D341Med (cell line): ENCODE measurements around the gene IKZF3.
"Not testable (repeated sequence)": the region's sequence is repeated elsewhere in the genome, so short reads cannot be mapped to it uniquely, and the experiment has no call there.

ENCODE experiments used
- DNase-seq: peaks from one replicate; pipeline ENCODE4 v3.0.0; 2012; ENCODE audit warnings: low spot score

Gene IKZF3

GRCh38 chr17:39781031-39781860 is 82.9 kb downstream of the IKZF3 start:
- no peak for DNase-seq

DNA sequence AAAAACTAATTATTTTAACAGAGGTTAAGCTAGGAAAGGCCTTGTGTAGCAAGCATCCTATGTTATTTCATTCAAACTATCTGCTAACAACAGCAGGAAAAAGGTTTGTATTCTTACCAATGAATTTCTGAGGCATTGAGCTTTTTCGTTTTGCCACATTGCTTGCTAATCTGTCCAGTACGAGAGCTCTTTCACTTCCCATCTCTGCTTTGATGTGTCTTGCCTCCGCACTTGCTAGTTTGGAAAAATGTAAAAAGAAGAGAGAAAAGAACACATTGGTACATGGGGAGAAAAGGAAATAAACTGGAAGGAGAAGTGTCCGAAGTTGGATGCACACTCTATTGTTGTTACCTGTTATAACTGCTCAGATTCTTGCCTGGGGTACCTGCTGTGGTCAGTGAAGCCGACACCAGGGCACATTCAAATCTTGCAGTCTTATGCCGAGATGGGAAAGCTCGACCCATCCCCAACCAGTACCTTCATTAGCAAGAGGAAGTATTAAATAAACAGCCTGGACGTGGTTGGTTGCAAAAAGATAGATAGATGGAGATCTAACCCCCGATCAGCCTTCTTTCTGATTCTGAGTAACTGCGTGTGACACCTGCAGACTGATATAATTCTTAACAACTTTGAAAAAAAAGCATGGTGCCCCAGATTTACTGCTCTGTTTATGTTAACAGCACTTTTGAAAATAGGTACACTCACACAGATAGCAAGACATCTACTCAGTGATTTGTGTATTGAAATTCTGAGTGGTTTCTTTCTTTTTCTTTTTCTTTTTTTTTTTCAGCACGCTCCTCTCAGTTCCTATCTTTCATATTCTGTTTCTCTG is 86.4 kb downstream of the IKZF3 start:
- DNase-seq = no peak

DNA sequence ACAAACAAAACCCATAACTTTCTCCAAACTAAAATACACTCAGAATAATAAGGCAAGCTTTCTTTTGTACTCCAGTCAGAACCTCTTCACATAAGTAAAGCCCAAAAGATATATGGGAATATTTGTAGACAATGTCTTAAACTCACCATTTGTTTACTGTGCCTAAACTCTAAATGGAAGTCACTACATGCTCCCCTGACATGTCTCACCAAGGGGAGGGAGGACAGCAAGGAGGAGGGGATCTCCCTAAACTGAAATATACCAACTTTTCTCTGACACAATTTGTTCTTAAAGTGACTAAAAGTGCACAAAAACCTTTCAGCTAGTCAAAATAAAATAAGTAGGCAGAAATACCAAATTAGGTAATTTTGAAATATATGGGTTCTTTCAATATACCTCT is 87.9 kb downstream of the IKZF3 start:
- no peak for DNase-seq

- no peak for DNase-seq
Observed at GRCh38 chr17:39775031-39775430, 89.1 kb downstream of the IKZF3 start.

DNA sequence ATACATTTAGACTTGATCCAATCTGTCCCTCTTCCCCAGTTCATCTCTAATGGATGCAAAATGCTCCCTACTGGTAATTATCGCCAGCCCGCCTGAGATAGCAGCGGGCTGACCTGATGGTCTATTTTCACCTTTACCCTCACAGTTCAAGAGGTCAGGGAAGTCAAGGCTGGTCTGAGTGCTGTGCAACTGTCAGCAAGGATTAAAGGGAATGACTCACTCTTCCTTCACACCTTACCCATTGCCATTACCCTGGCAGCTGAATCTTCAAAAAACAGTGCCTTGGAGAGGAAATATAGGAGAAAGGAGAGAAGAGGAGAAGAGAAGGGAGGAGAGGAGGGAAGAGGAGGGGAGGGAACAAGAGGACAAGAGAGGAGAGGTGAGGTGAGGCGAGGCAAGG is 90.1 kb downstream of the IKZF3 start:
- DNase-seq = no peak

DNA sequence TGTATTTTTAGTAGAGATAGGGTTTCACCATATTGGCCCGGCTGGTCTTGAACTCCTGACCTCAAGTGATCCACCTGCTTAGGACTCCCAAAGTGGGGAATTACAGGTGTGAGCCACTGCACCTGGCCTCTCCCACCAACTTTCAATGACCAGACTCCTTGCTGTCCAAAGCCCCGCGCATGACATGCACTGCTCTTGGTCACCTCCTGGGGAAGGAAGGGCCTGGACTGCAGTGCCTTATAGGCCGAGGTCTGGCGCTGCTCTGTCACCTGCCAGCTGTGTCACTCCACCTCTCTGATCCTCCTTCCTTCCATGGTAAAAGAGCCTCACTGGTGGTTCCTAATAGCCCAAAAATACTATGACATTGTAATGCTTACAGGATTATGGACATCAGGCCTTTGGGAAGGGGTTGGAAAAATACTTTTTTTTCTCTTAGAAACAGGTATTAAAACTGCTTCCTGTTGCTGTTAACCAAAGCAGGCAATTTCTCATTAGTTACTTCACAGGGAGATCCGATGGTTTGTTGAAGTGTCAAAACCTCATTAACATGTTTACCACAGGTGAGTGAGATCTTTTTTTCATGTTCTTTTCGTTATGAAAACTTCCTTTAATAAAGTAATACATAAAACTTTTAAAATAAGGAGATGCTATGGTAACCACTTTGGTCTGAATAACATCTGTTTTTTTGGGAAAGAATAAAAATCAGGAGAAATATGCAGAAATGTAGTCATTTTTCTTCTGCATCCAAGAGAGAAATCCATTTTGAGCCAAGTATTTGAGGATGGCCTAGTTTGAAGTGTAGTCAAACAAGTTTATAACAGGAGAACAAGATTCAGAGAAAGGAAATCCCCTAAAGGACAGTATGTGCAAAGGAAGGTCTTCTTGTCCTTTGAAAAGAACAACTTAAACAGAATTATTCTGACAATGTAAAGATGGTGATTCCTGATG is 90.9 kb downstream of the IKZF3 start:
- no peak for DNase-seq

DNA sequence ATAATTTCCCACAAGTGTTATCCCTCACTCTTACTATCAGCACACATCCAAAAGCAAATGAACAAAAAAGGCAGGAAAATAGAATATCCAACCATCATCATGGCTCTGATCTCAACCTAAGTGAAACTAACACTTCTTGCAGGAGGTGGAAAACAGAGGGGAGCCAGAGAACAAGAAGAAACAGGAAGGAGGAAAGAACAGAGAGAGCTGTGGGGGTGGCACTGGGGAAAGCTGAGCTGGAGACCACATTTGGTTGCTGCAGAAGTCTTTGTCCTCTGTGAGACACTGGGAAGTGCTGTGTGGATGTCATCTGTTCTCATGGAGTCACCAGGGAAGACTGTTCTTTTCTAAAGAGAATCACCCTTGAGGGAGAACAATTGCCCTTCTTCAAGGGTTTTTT is 91.7 kb downstream of the IKZF3 start:
- no peak for DNase-seq

- no peak for DNase-seq
Observed at GRCh38 chr17:39769974-39770587, 94.0 kb downstream of the IKZF3 start.

- DNase-seq = no peak
Observed at GRCh38 chr17:39767147-39767546, 97.0 kb downstream of the IKZF3 start.

DNA sequence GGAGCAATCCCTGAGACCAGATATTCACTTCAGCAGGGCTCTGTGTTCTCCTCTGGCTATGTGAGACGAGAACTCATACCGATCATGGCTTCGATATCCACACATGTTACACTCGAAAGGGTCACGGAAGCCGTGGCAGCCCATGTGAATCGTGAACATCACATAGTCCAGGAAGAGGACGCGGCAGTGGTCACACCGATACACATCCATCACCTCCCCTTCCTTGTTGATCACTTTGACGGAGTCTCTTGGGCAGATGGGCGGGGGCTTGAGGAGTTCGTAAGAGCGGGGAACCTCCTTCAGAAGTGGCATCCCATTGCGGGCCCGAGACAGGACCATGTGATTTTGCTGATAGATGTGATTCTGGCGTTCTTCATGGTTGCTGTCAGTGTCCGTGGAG is 98.3 kb downstream of the IKZF3 start:
- no peak for DNase-seq

- DNase-seq = no peak
Observed at GRCh38 chr17:39765175-39765574, 98.9 kb downstream of the IKZF3 start.

- not testable (repeated sequence) for DNase-seq
Observed at GRCh38 chr17:39764171-39764570, 99.9 kb downstream of the IKZF3 start.

DNA sequence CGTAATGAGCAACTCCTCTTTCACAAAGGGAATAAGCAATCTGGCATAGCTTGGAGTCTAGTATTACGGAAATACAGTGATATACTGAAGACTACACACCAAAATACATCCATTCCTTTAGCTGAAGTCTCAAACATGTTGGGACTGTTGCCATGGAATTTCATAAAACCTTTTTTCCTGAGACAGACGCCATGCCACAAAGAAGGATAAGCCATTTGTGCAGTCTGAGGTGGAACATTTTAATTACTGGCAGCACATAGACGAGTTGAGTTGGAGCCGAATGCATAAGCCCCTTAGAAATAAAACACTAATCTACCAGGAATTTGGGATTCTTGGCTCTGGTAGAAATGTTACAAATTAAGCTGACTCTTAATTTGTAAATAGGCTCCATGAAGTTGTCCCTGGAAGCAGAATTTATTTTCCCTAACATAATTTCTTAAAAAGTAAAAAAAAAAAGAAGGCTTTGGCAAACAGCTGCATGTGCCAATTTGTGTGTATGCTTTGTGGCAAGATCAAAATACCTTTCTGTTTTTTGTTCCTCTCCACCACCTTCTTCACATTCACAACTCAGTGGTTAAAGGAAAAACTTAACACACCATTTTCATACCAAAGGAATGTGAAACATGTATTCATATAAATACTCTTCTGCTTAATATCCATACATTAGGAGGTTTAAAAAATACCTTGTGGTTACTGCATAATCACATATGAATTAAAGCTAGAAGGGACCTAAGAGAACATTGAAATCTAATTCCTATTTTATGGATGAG is 100.9 kb downstream of the IKZF3 start:
- peak; percentile 50 for DNase-seq

GRCh38 chr17:39761861-39762496 is 102.1 kb downstream of the IKZF3 start:
- no peak for DNase-seq

DNA sequence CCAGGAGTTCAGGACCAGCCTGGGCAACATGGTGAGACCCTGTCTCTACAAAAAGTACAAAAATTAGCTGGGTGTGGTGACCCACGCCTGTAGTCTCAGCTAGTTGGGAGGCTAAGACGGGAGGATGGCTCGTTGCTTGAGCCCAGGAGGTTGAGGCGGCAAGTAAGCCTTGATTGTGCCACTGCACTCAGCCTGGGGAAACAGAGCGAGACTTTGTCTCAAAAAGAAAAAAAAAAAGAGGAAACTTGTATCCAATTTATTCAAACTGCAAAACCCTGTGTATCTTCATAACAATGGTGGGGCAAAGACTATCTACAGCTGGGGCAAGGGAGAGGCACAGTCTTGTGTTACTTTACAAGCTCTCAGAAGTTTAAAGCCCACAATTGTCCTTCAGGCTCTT is 104.9 kb downstream of the IKZF3 start:
- DNase-seq = no peak

GRCh38 chr17:39757931-39758873 is 105.9 kb downstream of the IKZF3 start:
- no peak for DNase-seq

- no peak for DNase-seq
Observed at GRCh38 chr17:39757176-39757662, 106.9 kb downstream of the IKZF3 start.

- no peak for DNase-seq
Observed at GRCh38 chr17:39756380-39757079, 107.6 kb downstream of the IKZF3 start.
